GM21390 (cell line): ENCODE measurements around the gene CTBP2.

Experiments used
- ATAC-seq: cut with Tn5 transposase; IDR thresholded peaks from one replicate; pipeline ENCODE4 v1.9.1; 2021; ENCODE audit not compliant: unreplicated experiment

CTBP2 gene

GRCh38 chr10:125159932-125160855, at the start of gene CTBP2:
Gene CTBP2 (minus strand): TSS chr10:125160563.
- no peak for ATAC-seq

- ATAC-seq, result no peak
Observed at GRCh38 chr10:125209591-125210355, 49.4 kb upstream of the CTBP2 start.

- ATAC-seq, result no peak
Observed at GRCh38 chr10:125208854-125209565, 48.6 kb upstream of the CTBP2 start.

- ATAC-seq, result no peak
Observed at GRCh38 chr10:125206623-125207022, 46.3 kb upstream of the CTBP2 start.

- ATAC-seq, result no peak
Observed at GRCh38 chr10:125205431-125205830, 45.1 kb upstream of the CTBP2 start.

- ATAC-seq, result no peak
Observed at GRCh38 chr10:125204400-125204799, 44.0 kb upstream of the CTBP2 start.

- no peak for ATAC-seq
Observed at GRCh38 chr10:125203186-125203800, 42.9 kb upstream of the CTBP2 start.

GRCh38 chr10:125201791-125202622, 41.6 kb upstream of the CTBP2 start:
- ATAC-seq, result no peak

GRCh38 chr10:125201108-125201524, 40.8 kb upstream of the CTBP2 start:
- peak; percentile 90 for ATAC-seq

- ATAC-seq, result no peak
Observed at GRCh38 chr10:125200396-125200795, 40.0 kb upstream of the CTBP2 start.

GRCh38 chr10:125199270-125199669, 38.9 kb upstream of the CTBP2 start:
- ATAC-seq, result no peak

GRCh38 chr10:125194814-125195213, 34.5 kb upstream of the CTBP2 start:
- no peak for ATAC-seq

GRCh38 chr10:125193306-125193877, 33.0 kb upstream of the CTBP2 start:
- ATAC-seq, result no peak

GRCh38 chr10:125192620-125193019, 32.3 kb upstream of the CTBP2 start:
- ATAC-seq, result no peak

GRCh38 chr10:125192005-125192404, 31.6 kb upstream of the CTBP2 start:
- no peak for ATAC-seq

- no peak for ATAC-seq
Observed at GRCh38 chr10:125190946-125191345, 30.6 kb upstream of the CTBP2 start.

GRCh38 chr10:125190414-125190813, 30.1 kb upstream of the CTBP2 start:
- no peak for ATAC-seq

GRCh38 chr10:125189162-125189561, 28.8 kb upstream of the CTBP2 start:
- ATAC-seq, result no peak
